Choroid plexus epithelial cell (primary cell): Measurements from ENCODE around the gene MRPL39.
"Not testable (repeated sequence)": the region's sequence is repeated elsewhere in the genome, so short reads cannot be mapped to it uniquely, and the experiment has no call there.

Experiments
- DNase-seq: peaks from one replicate; pipeline ENCODE4 v3.0.0-alpha.2; 2010; ENCODE audit warnings: low read depth
- H3K4me3 ChIP-seq: 2 replicates; pipeline ENCODE4 v1.5.1; 2011; ENCODE audit warnings: low read depth, mild to moderate bottlenecking, control low read depth, low read length, moderate library complexity
- TF ChIP-seq, protein P1 (sequence below): conservative IDR thresholded peaks from 2 replicates; pipeline ENCODE4 v1.5.1; 2011; ENCODE audit warnings: low read depth, mild to moderate bottlenecking, control low read depth, inconsistent platforms, low read length, moderate library complexity

MRPL39 gene

DNA sequence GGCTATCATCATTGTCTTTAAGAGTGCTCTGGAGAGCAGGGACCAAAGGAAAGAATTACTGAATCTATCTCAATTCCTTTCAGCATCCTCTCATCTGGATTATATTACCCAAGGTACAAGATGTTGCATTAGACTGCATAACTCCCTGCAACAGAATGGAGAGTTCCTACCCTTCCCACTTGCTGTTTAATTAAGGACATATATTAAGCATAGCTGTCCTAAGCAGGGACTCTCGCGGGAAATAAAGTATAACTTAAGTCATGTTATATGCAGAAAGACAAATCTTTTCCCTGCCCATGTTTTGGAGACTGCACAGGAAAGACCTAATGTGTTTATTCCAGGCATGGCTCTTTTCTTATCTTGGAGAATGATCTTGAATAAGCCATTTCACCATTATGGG is 25.0 kb upstream of the MRPL39 start:
- no peak for DNase-seq
- no peak overlapping the region for H3K4me3 ChIP-seq
- TF ChIP-seq, protein P1, sequence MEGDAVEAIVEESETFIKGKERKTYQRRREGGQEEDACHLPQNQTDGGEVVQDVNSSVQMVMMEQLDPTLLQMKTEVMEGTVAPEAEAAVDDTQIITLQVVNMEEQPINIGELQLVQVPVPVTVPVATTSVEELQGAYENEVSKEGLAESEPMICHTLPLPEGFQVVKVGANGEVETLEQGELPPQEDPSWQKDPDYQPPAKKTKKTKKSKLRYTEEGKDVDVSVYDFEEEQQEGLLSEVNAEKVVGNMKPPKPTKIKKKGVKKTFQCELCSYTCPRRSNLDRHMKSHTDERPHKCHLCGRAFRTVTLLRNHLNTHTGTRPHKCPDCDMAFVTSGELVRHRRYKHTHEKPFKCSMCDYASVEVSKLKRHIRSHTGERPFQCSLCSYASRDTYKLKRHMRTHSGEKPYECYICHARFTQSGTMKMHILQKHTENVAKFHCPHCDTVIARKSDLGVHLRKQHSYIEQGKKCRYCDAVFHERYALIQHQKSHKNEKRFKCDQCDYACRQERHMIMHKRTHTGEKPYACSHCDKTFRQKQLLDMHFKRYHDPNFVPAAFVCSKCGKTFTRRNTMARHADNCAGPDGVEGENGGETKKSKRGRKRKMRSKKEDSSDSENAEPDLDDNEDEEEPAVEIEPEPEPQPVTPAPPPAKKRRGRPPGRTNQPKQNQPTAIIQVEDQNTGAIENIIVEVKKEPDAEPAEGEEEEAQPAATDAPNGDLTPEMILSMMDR = no peak

DNA sequence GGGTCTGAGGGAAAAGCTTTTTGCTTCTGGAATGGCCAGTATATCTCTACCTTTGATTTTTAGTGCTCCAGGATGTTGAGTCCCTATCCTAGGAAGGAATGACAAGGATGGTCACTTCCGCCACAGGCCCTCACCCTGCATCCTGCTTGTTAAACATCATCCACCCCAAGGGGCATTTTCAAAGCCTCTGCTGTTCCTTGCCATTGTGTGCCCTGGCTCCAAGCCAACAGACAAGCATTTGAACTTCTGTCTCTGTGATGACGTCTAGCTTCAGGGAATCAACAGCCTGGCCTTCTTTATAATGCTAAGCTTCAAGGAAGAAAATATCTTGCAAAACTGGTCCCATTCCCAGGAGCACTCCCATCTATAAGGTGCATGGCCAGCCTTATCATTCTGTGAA is 19.5 kb upstream of the MRPL39 start:
- DNase-seq = peak; percentile 30

DNA sequence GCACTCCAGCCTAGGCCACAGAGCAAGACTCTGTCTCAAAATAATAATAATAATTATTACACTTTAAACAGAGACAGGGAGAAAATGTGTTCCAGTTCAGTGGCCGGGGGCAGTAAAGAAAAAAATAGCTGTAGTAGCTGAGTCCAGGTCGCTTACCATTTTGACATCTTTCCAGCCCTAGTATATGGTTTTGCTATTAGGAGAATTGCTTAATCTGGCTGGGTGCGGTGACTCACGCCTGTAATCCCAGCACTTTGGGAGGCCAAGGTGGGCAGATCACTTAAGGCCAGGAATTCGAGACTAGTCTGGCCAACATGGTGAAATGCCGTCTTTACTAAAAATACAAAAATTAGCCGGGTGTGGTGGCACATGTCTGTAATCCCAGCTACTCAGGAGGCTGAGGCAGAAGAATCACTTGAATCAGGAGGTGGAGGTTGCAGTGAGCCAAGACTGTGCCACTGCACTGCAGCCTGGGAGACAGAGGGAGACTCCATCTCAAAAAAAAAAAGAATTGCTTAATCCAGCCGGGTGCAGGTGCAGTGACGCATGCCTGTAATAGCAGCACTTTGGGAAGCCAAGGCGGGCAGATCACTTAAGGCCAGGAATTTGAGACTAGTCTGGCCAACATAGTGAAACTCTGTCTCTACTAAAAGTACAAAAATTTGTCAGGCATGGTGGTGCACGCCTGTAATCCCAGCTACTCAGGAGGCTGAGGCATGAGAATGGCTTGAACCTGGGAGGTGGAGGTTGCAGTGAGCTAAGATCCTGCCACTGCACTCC is 18.7 kb upstream of the MRPL39 start:
- not testable (repeated sequence) for DNase-seq, H3K4me3 ChIP-seq

More for the DNA sequence above, 19.5 kb upstream of the MRPL39 start:
- TF ChIP-seq, protein P1 = no peak
- H3K4me3 ChIP-seq = no peak overlapping the region

DNA sequence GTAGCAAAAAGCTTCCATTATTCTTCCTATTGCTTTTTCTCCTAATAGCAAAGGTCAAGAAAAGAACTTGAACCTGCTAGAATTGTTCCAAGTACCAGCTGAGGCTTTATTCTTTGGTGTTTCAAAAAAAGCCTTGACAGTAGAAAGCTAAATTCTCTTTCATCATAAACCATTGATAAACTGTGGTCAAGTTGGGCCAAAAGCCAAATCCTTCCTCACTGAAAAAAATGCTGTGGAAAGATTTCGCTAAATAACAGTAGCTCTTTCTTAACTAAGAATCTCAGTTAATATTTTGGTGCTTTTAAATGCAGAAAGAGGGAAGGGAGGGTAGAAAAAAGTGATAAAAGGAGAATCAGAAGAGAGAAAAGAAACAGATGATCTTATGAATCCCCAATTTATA is 17.8 kb upstream of the MRPL39 start:
- H3K4me3 ChIP-seq = no peak overlapping the region
- DNase-seq = peak; percentile 46

DNA sequence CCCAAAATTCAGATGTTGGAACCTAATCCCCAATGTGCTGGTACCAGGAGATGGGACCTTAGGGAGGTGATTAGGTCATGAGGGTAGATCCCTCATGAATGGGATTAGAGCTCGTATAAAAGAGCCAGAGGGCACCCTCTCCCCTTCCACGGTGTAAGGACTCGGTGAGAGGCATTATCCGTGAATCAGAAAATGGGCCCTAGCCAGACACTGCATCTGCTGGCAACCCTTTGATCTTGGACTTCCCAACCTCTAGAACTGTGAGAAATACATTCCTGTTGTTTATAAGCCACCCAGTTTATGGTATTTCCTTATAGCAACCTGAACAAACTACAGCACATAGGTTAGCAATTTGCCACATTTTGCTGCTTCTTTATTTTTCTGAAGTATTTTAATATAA is 17.2 kb upstream of the MRPL39 start:
- TF ChIP-seq, protein P1 = no peak
- H3K4me3 ChIP-seq = no peak overlapping the region
- DNase-seq = no peak

More for the DNA sequence above, 17.8 kb upstream of the MRPL39 start:
- TF ChIP-seq, protein P1 = no peak

DNA sequence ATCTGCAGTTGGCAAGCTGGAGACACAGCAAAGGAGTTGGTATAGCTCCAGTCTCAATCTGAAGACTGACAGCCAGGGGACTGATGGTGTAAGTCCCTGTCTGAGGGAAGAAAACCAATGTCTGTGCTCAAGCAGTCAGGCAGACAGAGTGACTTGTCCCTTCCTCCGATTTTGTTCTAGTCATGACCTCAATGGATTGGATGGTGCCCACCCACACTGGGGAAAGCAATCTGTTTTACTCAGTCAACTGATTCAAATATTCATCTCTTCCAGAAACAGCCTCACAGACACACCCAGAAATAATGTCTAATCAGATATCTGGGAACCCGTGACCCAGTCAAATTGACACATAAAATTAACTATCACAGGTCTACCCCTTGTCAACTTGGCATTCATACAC is 11.9 kb upstream of the MRPL39 start:
- no peak for DNase-seq
- H3K4me3 ChIP-seq = no peak overlapping the region
- TF ChIP-seq, protein P1 = no peak

DNA sequence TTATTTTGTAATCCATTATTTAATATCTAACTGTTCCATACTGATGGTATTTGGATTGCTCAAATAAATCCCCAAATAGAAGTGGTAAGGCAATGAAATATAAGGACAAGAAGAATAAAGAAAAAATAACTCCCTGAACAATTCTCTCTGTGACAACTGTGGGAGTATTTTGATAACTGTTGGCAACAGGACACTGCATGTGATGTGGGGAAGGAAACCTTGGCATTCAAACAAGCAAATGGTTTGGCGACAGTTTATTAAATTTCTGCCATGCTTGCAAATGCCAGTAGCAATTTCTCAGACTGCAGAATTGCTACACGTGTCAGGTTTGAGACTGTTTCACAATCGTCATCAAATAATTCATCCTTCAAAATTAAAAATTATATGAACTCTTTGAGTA is 8.6 kb upstream of the MRPL39 start:
- no peak overlapping the region for H3K4me3 ChIP-seq
- no peak for DNase-seq
- TF ChIP-seq, protein P1 = no peak
